ENCODE data around the gene TMPRSS6.
A peak's percentile ranks its signal among the peaks of the same experiment; 100 is the strongest.

GRCh38 chr22:37126882-37127281 lies 17.4 kb upstream of the TMPRSS6 start:
- TF ChIP-seq CTCF (IDR thresholded peaks at IDR 0.05; ENCODE audit: low read length) (peak; percentile 55), EZH2 (IDR thresholded peaks at IDR 0.05; ENCODE audit: borderline replicate concordance, low read length) (no peak)
